GM19372 (cell line): Measurements from ENCODE around the gene SGPL1.
A peak's percentile ranks its signal among the peaks of the same experiment; 100 is the strongest.

ENCODE experiments used
- ATAC-seq: cut with Tn5 transposase; IDR thresholded peaks from one replicate; pipeline ENCODE4 v1.9.1; 2021; ENCODE audit warnings: mild to moderate bottlenecking, low read depth, moderate library complexity; ENCODE audit not compliant: unreplicated experiment

The SGPL1 gene

DNA sequence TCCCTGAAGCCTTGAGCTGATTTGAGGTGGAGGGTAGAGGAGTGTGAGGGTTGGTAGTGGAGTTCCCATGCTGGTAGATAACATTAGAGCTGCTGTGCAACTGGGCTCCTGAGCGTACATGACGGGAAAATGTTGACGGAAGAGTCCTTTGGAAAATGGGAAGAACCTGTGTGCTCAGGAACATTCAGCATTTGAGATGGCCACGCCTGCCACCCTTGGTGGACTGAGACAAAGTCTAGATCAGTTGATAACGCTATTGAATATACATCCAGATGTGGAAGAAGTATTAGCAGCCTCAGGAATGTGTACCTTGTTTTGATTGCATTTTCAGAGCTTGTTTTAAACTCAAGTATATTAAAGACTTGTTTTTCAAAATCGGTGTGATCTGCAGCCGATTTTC lies 56.5 kb downstream of the SGPL1 start:
- no peak for ATAC-seq

GRCh38 chr10:70874061-70874460 lies 58.3 kb downstream of the SGPL1 start:
- no peak for ATAC-seq

- no peak for ATAC-seq
Observed at GRCh38 chr10:70879207-70879606, 63.5 kb downstream of the SGPL1 start.

GRCh38 chr10:70880077-70880534 lies 64.4 kb downstream of the SGPL1 start:
- ATAC-seq: peak; percentile 56

- ATAC-seq: no peak
Observed at GRCh38 chr10:70884741-70885140, 69.0 kb downstream of the SGPL1 start.

DNA sequence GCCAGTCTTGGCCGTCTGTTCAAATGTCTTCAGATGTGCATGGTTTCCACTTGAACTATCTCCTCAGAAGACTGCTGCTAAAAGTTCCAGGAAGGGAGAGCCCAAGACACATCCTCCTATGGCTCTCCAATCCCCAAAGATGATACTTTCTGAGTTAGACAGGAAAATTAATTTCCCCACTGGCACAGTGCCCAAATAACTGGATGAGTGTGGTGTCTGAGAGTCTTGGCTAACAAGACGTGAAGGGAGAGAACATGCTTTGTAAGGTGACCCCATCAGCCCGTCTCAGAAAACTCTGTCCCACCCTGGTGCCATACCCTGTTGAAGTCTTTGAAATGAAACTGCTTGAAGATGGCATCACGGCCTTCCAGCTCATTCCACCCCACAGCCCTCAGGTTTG lies 69.7 kb downstream of the SGPL1 start:
- ATAC-seq: no peak

DNA sequence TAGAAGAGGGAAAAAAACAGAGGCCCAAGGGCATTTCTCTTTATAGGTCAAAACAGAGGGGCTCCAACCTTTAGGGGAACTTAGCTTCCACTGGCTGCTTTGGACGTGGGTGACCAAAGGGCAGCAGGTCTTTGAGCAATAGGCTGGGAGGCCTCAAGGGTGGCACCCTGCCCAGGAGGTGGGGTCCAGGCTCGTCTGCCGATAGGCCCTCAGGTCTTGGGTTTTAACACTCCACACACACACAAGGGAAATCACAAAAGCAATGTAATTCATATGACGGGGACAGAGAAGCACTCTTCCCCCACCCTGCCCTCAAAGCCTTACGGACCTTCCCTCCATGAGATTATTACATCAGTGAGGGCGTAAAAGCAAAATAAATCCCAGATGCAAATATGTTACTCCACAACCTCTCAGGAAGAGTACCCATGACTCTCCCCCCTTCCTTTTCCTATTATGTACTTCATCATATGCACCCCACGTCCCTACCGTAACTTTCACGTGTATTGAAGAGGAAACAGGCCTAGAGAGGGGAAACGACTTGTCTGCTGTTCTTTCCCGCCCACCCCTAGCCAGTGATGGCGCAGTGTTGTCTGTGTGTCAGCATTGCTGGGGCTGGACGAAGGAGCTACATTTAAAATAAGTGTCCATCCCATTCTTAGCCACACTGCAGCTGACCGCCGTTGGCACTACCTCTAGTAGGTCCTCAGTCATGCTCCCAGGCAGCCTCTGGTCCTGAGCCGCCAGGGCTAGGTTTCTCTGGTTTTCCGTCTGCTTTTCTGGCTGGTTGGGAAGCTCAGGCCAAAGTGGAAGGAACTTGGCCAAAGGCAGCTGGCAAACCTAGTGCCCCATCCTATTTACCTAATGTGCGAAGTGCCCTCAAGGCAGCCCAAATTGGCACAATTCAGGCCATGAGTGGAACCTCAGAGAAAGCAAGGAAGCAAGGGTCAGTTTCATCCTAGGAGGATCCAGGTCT lies 70.5 kb downstream of the SGPL1 start:
- no peak for ATAC-seq

GRCh38 chr10:70886921-70887665 lies 71.3 kb downstream of the SGPL1 start:
- ATAC-seq: no peak

GRCh38 chr10:70887804-70888800 lies 72.4 kb downstream of the SGPL1 start, which contains the start of gene PCBD1:
Gene PCBD1 (minus strand): TSS chr10:70888565. CDS start chr10:70888533, 32 bp downstream.
- ATAC-seq: peak; percentile 59

GRCh38 chr10:70889291-70889690 lies 73.5 kb downstream of the SGPL1 start:
- no peak for ATAC-seq

- ATAC-seq: no peak
Observed at GRCh38 chr10:70890917-70891431, 75.2 kb downstream of the SGPL1 start.

GRCh38 chr10:70891627-70892026 lies 75.9 kb downstream of the SGPL1 start:
- no peak for ATAC-seq

- no peak for ATAC-seq
Observed at GRCh38 chr10:70892631-70893030, 76.9 kb downstream of the SGPL1 start.

DNA sequence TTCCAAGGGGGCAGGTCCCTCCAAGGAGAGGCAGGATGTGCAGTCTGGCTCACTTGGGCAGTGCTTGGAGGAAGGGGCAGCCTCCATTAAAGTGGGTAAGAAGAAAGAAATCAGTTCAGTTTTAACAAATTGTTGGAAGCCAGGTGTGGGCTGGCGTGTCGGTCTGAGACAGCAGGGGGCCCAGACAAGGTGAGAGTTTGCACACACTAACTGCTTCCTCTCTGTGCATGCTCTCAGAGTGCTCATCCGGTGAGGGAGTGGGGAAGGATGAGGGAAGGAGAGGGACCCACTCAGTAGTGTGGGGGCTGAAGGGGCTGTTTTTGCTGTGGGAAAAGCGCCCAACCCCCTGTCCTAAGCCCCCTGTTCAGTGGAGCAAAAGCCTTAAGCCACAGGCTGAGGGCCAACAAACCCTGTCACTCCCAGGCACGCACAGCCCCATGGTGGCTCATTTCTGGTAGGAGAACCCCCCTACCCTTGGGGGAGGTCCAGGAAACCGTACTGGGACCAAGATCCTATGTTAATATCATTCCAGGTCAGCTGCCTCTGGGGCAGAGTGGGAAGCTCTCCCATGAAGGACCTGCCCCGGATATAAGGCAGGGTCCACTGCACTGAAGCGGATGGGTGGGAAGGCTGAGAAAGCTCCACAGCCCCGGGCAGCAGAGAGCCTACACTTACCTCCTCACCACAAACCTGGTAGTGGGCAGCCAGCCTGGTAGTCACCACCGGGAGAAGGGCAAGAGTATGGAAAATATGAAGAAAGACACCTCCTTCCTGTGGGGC lies 77.7 kb downstream of the SGPL1 start:
- ATAC-seq: no peak

DNA sequence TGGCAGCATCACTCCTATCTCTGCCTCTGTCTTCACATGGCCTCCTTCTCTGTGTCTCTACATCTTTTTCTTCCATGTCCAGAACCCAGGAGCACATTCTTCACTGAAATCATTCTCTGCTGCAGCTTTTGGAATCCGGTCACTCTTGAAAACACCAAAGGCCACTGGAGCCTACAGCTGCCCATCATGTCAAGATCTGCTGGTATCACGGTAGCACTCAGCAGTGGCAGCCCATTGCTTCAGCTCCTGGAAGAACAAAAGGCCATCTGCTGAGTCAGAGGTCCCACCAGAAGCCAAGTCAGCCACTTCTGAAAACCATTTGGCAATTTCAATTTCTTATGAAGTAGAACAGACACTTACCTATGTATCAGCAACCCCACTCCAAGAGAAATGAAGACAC lies 78.7 kb downstream of the SGPL1 start:
- ATAC-seq: no peak

GRCh38 chr10:70896551-70896950 lies 80.8 kb downstream of the SGPL1 start:
- no peak for ATAC-seq

GRCh38 chr10:70898687-70899086 lies 82.9 kb downstream of the SGPL1 start:
- ATAC-seq: no peak

DNA sequence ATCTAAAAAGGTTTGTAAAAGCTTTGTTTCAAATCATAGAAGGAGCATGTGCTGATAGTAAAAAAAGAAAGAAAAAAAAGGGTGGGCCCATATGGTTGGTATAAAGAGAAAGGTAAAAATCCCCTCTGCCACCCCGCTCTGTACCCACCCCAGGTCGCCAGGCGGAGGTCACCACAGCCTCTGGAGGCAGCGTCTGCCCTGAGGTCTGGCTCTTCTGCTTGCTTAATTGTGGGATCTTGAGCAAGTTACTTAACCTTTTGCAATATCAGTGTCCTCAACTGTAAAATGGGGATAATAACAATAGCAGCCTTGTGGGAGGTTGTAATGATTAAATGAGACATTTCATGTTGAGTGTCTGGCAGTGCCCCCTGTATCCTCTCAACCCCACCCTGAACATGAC lies 83.3 kb downstream of the SGPL1 start:
- ATAC-seq: no peak

DNA sequence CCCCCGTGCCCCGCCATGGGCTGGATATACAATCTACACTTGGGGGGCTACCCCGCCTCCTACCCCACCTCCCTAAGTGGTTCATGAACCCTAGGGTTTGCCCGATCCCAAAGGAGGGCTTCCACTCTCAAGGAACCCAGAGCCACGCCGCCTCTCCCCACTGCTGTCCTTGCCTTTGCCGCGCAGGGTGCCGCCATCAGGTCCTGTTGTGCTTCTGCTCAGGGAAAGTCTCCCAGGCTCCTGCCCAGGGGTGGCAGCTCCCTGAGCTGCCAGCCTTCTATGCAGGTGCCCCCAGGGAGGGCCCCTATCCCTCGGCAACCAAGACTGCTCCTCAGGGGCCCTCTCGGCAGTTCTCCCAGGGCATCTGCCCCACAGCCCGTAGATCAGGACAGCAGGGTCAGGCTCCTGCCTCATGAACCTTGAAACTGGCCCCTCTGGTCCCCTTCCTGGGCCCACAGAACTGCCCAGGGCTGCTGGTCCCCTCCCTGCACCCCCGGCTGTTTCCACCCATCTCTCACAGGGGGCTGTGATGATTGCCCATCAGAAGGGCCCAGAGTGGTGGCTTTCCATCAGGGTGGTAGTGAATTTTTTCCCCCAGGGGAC lies 85.6 kb downstream of the SGPL1 start:
- no peak for ATAC-seq
